ENCODE data around the gene SRGAP3. TPM values are rescaled to one million over a fixed set of nuclear protein-coding genes. Genes with fewer than 3 reads are reported as not detected.
A peak's percentile ranks its signal among the peaks of the same experiment; 100 is the strongest.

Gene SRGAP3
- polyA plus RNA-seq, 3 donors: 0.27 to 1.3 (median 0.87) TPM

DNA sequence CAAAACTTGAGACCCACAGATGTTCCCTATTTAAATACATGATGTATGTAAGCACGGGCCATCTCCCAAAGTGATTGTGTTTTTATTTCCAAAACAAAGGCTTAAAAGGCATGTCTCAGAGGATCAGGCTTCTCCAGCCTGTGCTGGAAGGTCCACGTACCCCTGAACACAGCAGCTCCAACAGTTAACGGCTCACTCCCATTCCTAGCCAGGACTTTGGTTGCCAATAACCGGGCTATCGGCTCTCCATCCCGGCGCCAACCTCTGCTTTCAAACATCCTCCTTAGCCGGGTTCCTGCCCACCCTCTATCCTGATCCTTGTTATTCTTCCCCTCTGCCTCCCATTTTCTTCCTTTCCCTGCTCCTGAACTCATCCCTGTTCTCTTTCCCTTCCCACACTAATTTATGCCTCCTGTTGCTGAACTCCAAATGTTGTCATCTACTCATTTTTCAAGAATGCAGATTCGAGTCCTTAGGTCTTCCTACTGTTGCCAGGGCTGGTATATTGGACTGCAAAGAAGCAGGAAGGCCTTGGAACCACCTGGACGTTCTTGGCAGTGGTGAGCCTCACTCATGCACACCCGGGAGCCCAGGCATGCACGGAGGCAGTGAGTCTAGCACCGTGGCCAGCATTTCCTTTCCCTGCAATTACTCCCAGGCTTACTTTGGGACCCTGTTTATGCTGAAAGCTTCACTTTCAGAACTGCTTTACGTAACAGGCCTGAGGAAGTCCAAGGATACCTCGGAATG lies 157.8 kb downstream of the SRGAP3 start:
- Histone ChIP-seq H3K4me2 (replicated peaks; ENCODE audit: extremely low read depth, low read length, poor library complexity, severe bottlenecking) (no peak overlapping the region), H2AFZ (ENCODE audit: insufficient read depth, low read depth, low read length, poor library complexity, severe bottlenecking) (no peak overlapping the region), H3K27ac (ENCODE audit: low read depth in 1 of 2, low read length in 2 of 2) (no peak overlapping the region), H3K9ac (ENCODE audit: insufficient read depth, low read length, poor library complexity, severe bottlenecking) (no peak overlapping the region), H3K36me3 (replicated peaks in 1 of 2; ENCODE audit: control insufficient read depth in 1 of 2, insufficient read depth in 2 of 2, low read length in 2 of 2) (no peaks in the 10 kb centered on the region), H3K4me3 (replicated peaks in 1 of 3; ENCODE audit: low read depth in 2 of 3, low read length in 3 of 3) (no peak overlapping the region), H3K9me3 (replicated peaks in 1 of 2; ENCODE audit: control insufficient read depth in 1 of 2, insufficient read depth in 1 of 2, low read length in 2 of 2) (no peaks in the 10 kb centered on the region), H3K27me3 (ENCODE audit: control insufficient read depth in 2 of 2, insufficient read depth in 2 of 2, low read length in 2 of 2) (no peaks in the 10 kb centered on the region), H4K20me1 (ENCODE audit: insufficient read depth, low read length) (no peaks in the 10 kb centered on the region), H3K79me2 (ENCODE audit: insufficient read depth, low read length) (no peaks in the 10 kb centered on the region), H3K4me1 (ENCODE audit: control insufficient read depth in 1 of 2, insufficient read depth in 2 of 2, low read length in 2 of 2) (peaks cover 20% of the 10 kb centered on the region in 2 donors)
- no peak for DNase-seq
- peaks cover 0 to 5% (median 1%) of the 10 kb centered on the region in 3 donors for H3K27me3 Mint-ChIP-seq (ENCODE audit: low read depth in 3 of 3)
- peaks cover 0 to 1% (median 0%) of the 10 kb centered on the region in 7 donors for H3K9me3 Mint-ChIP-seq
- H3K27ac Mint-ChIP-seq: peak overlapping the region in 1 of 7 donors; percentile 10
- no peak overlapping the region for H3K4me3 Mint-ChIP-seq
- WGBS (ENCODE audit: insufficient coverage): 93% methylated on average over 10 of the region's 15 CpGs
- peaks cover 22% of the 10 kb centered on the region for H3K4me1 Mint-ChIP-seq
- intact Hi-C loops (cut with micrococcal nuclease): no loop called here
- H3K36me3 Mint-ChIP-seq: no peaks in the 10 kb centered on the region
- no peak for TF ChIP-seq CTCF (IDR thresholded peaks at IDR 0.05)

DNA sequence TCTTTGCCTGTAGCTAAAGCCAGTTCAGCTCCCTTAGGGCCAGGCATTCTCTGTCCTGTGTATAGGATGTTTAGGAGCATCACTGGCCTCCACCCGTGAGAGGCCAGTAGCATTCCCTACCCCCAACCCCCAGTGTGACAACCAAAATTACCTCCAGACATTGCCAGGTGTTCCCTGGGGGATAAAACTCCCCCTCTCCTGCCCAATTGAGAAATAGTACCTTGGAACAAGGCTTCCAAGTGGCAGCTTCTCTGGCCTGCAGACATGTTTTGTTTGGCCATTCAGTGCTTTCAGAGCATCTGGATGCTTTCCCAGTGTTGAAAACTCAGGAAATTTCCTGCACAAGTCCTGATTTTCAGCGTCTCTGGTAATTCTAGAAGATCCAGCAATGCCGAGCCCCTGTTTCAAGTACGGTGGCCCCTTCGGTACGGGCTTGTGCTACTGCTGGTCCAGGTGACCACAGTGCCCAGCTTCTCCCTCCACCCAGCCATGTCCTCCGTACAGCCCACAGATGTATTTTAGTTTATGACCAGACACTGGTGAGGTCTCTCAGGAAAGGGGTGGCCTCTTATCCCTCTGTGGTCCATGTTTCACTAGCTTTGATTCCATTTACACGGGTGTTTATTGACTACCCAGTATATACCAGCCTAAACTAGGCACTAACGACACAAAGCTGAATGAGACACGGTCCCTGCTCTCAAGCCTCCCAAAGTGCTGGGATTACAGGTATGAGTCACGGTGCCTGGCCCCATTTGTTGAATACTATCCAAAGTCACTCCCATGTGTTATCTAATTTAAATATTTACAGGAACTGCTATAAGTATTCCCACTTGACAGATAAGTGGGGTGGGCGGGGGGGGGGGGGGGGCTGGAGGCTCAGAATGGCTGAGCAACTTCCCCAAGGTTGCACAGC lies 160.7 kb downstream of the SRGAP3 start:
- TF ChIP-seq CTCF (IDR thresholded peaks at IDR 0.05): no peak
- peak overlapping the region in 2 of 7 donors; percentile 69 to 86 for H3K27ac Mint-ChIP-seq
- Histone ChIP-seq H3K9ac (ENCODE audit: insufficient read depth, low read length, poor library complexity, severe bottlenecking) (peak overlapping the region; percentile 32), H3K4me1 (ENCODE audit: control insufficient read depth in 1 of 2, insufficient read depth in 2 of 2, low read length in 2 of 2) (peaks cover 20% of the 10 kb centered on the region in 2 donors), H3K36me3 (replicated peaks in 1 of 2; ENCODE audit: control insufficient read depth in 1 of 2, insufficient read depth in 2 of 2, low read length in 2 of 2) (no peaks in the 10 kb centered on the region), H3K79me2 (ENCODE audit: insufficient read depth, low read length) (no peaks in the 10 kb centered on the region), H3K4me2 (replicated peaks; ENCODE audit: extremely low read depth, low read length, poor library complexity, severe bottlenecking) (peak overlapping the region; percentile 54), H3K27ac (ENCODE audit: low read depth in 1 of 2, low read length in 2 of 2) (peak overlapping the region in 1 of 2 donors; percentile 26), H3K4me3 (replicated peaks in 1 of 3; ENCODE audit: low read depth in 2 of 3, low read length in 3 of 3) (peak overlapping the region in 1 of 3 experiments; percentile 29), H2AFZ (ENCODE audit: insufficient read depth, low read depth, low read length, poor library complexity, severe bottlenecking) (peak overlapping the region; percentile 63), H3K27me3 (ENCODE audit: control insufficient read depth in 2 of 2, insufficient read depth in 2 of 2, low read length in 2 of 2) (no peaks in the 10 kb centered on the region), H3K9me3 (replicated peaks in 1 of 2; ENCODE audit: control insufficient read depth in 1 of 2, insufficient read depth in 1 of 2, low read length in 2 of 2) (no peaks in the 10 kb centered on the region), H4K20me1 (ENCODE audit: insufficient read depth, low read length) (no peaks in the 10 kb centered on the region)
- no peak for DNase-seq
- 89% methylated on average over 7 of the region's 12 CpGs for WGBS (ENCODE audit: insufficient coverage)
- no peaks in the 10 kb centered on the region for H3K36me3 Mint-ChIP-seq
- H3K4me1 Mint-ChIP-seq: peaks cover 29% of the 10 kb centered on the region
- H3K4me3 Mint-ChIP-seq: no peak overlapping the region
- peaks cover 1 to 2% (median 2%) of the 10 kb centered on the region in 3 donors for H3K27me3 Mint-ChIP-seq (ENCODE audit: low read depth in 3 of 3)
- intact Hi-C loops (cut with micrococcal nuclease): no loop called here
- H3K9me3 Mint-ChIP-seq: peaks cover 0 to 3% (median 0%) of the 10 kb centered on the region in 7 donors

All from CD14-positive monocyte (primary cell).